ENCODE results near the gene NDST1. TPM values are rescaled to one million over a fixed set of nuclear protein-coding genes. Genes with fewer than 3 reads are reported as not detected.

NDST1 gene
- total RNA-seq, 1 donor from 2014 or later: 60.4 TPM

- no peak for DNase-seq (ENCODE audit: missing footprints)
- intact Hi-C loops (cut with DNase I): no loop called here
- ATAC-seq: no peak
These were observed 24.2 kb downstream of the NDST1 start for GRCh38 chr5:150532151-150532550.

GRCh38 chr5:150532996-150533395 lies 25.1 kb downstream of the NDST1 start:
- peak; percentile 62 for ATAC-seq
- intact Hi-C loops (cut with DNase I): no loop called here

DNA sequence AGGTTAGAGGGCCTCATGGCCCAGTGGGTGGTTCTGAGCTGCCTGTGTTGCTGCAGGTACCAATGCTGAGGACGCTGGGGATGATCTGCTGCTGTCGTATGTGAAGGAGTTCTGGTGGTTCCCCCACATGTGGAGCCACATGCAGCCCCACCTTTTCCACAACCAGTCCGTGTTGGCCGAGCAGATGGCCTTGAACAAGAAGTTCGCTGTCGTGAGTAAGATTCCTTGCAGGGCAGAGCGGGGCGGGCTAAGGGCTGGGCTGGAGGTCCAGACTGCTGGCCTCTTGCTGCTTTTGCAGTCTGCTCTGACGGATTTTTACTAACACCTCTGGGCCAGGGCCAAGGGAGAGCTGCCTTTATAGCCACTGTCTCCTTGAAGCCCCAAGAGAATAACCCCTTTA lies 26.9 kb downstream of the NDST1 start:
- ATAC-seq (no peak), DNase-seq (ENCODE audit: missing footprints) (no peak)
- intact Hi-C loops (cut with DNase I): no loop called here

More at GRCh38 chr5:150532996-150533395, 25.1 kb downstream of the NDST1 start:
- DNase-seq (ENCODE audit: missing footprints): no peak

DNA sequence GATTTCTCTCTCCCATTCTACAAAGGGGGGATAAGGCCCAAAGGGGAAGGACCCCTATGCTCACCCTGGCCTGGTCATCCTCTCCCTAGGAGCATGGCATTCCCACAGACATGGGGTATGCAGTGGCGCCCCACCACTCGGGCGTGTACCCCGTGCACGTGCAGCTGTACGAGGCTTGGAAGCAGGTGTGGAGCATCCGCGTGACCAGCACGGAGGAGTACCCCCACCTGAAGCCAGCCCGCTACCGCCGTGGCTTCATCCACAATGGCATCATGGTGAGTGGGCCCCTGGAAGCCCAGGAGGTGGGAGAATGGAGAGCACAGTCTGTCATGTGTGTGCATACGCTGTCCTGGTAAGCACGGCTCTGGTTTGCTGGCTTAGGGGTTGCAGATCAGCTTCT lies 27.7 kb downstream of the NDST1 start:
- DNase-seq (ENCODE audit: missing footprints): no peak
- intact Hi-C loops (cut with DNase I): no loop called here
- ATAC-seq: no peak

DNA sequence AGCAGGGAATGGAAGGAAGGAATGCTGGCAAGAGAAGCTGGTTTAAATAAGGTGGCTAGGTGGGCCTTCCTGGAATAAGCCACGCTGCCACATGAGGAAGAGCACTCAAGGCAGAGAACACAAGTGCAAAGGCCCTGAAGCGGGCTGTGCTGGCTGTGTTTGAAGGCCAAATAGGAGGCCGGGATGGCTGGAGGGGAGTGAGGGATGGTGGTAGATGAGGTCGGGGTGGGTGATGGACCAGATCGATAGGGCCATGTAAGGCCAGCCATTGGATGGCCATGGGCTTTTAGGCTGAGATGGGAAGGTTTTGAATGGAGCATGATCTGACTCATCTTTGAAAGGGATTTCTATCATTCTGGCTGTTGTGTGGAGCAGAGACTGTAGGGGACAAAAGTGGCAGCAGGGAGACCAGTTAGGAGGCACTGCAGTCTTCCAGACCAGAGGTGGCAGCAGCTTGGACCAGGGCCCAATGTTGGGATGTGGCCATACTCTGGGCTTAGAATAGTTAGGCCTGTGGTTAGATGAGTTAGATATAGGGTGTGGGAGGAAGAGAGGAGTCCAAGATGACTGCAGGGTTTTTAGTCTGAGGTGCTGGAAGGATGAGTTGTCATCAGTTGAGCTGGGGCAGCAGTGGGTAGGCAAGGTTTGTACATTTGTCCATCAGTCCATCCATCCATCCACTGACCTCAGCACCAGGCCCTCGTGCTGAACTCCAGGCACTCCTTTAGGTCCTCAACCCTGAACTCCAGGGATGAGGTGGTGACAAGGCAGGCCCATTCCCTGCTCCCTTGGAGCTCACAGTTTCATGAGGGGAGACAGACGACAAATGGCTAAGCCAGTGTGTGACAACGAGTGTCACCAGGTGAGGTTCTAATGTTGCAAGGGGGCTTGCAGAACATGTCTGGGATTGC lies 30.3 kb downstream of the NDST1 start:
- ATAC-seq (peak; percentile 41), DNase-seq (ENCODE audit: missing footprints) (no peak)
- intact Hi-C loops (cut with DNase I): no loop called here

GRCh38 chr5:150539206-150539605 lies 31.3 kb downstream of the NDST1 start:
- ATAC-seq: no peak

DNA sequence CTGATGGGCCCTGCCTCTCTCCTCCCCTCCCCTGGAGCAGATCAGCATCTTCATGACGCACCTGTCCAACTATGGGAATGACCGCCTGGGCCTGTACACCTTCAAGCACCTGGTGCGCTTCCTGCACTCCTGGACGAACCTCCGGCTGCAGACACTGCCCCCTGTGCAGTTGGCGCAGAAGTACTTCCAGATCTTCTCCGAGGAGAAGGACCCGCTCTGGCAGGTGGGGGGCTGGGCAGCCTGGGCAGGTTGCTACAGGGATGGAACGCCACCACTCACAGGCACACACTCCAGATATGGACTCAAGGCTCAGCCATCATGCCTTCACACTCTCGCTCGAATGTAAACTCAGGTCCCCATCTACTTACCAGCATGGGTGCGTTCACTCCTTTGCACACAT lies 32.1 kb downstream of the NDST1 start:
- no peak for DNase-seq (ENCODE audit: missing footprints)
- intact Hi-C loops (cut with DNase I): no loop called here
- no peak for ATAC-seq

More at GRCh38 chr5:150539206-150539605, 31.3 kb downstream of the NDST1 start:
- intact Hi-C loops (cut with DNase I): no loop called here
- no peak for DNase-seq (ENCODE audit: missing footprints)

DNA sequence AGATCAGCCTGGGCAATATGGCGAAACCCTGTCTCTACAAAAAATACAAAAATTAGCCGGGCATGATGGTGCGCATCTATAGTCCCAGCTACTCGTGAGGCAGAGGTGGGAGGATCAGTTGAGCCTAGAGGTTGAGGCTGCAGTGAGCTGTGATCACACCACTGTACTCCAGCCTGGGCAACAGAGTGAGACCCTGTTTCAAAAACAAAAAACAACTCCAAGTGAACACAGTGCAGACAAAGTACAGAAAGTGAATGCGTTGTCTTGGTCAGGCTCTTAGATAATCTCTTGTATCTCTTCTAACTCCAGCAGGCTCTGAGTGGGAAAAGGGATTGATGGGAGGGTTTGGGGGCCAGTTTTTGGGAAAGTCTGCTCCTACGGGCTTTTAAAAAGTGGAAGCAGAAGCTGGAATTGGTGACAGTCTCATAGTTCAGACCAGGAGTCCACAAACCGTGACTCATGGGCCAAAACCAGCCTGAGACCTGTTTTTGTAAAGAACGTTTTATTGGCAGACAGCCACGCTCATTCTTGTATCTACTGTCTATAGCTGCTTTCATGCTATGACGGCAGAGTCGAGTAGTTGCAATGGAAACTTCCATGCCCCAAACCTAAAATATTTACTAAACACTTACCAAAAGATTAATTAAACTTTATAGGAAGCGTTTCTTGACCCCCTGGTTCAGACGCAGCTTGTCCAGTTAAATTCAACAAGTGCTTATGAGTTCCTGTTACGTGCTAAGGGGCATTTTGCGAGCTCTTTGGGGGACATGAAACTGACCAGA lies 32.9 kb downstream of the NDST1 start:
- intact Hi-C loops (cut with DNase I): no loop called here
- ATAC-seq (peak; percentile 61), DNase-seq (ENCODE audit: missing footprints) (no peak)

GRCh38 chr5:150541397-150541675 lies 33.4 kb downstream of the NDST1 start:
- intact Hi-C loops (cut with DNase I): no loop called here
- no peak for DNase-seq (ENCODE audit: missing footprints)
- no peak for ATAC-seq

DNA sequence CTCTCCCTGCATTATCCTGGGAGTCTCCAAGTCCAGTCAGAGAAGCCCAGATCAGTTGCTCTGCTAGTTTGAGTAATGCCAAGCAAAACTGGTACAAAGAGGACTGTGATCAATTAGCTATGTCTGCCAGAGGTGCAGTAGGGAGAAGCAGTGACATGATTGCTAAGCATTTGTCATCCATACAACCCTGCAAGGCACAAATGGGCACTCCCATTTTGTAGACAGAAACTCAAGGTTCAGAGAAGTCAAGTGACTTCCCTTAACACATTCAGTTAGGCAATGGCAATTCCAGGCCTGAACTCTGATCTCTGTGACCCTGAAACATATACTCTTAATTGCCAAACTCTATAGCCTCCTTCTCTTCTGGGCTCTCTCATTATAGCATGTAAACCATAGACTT lies 34.0 kb downstream of the NDST1 start:
- DNase-seq (ENCODE audit: missing footprints) (no peak), ATAC-seq (no peak)
- intact Hi-C loops (cut with DNase I): no loop called here

DNA sequence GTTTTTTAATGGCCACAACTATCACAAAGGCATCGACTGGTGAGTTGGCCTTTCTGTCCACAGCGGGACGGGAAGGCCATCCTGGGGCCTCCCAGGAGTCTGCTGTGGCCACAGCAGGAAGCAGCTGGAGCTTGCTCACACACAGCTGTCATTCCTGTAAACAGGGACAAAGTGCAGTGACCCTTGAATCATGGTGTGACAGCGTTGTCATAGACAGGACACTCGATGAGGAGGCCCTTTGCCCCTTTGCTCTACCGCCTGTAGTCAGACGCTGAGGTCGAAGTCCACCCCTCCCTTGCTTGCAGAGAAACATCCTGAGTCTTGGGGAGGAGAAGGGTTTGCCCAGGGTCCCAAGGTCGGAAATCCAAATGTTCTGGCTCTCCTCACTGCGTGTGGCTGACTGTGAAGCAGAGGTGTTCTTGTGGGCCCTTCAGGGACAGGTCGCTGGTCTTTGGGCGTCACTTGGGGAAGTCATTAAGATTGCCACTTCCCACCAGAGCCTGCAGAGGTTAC lies 35.1 kb downstream of the NDST1 start:
- DNase-seq (ENCODE audit: missing footprints): no peak
- ATAC-seq: no peak
- intact Hi-C loops (cut with DNase I): no loop called here

DNA sequence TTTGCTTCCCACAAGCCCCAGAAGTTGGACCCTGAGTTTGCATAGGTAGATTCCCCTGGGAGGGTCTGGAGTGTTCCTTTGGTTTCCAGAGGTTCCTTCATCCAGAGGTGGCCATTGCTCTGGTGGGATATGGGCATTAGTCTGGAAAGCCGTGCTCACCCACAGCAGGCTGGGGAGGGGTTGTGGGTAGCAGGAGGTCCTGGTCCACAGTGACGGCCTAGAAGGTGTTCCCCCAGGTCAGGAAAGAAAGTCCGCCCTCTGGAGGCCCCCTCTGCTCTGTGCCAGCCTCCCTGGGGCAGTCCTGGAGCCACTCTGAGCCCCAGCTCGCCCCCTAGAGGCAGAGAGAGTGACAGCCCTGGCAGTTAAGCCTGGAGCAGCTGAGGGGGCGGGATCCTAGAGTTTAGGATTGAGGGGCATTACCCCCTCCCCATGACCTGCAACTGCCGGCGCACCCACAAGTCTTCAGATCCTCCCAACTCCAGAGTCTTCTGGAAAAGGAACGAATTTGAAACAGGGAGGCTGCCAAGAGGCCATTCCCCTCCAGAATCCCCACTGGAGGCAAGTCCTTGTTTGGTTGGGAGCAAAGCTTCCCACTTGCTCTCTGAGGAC lies 36.8 kb downstream of the NDST1 start:
- DNase-seq (ENCODE audit: missing footprints) (peak; percentile 87), ATAC-seq (peak; percentile 75)
- intact Hi-C loops (cut with DNase I): loop anchor here (1.0 to 2.0 kb wide), 2 partner anchors 58 to 85 kb away; no protein-coding TSS in a partner anchor

DNA sequence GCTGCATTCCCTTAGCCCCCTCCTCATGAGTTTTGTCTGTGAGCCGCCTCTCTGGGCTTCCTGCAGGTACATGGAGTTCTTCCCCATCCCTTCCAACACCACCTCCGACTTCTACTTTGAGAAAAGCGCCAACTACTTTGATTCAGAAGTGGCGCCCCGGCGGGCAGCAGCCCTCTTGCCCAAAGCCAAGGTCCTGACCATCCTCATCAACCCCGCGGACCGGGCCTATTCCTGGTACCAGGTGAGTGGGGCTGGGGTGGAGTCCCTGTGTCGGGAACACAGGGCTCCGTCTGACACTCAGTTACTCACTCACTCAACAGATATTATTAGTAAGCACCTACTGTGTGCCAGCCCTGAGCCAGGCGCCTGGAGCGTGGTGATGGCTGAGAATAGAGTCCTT lies 37.3 kb downstream of the NDST1 start:
- intact Hi-C loops (cut with DNase I): loop anchor here (2.0 kb wide), 1 partner anchor 58 kb away; no protein-coding TSS in a partner anchor
- DNase-seq (ENCODE audit: missing footprints) (no peak), ATAC-seq (no peak)

DNA sequence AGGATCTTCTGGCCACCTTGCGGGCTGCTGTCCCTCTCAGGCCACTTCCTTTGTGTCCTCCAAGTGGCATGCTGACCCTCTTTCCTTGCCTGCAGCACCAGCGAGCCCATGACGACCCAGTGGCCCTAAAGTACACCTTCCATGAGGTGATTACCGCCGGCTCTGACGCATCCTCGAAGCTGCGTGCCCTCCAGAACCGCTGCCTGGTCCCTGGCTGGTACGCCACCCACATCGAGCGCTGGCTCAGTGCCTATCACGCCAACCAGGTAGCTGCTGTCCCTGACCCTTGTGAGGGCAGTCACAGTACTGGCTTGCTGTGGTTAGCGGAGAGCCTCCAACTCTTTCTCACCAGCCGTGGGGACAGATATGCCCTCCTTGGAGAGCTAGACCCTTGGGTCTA lies 40.2 kb downstream of the NDST1 start:
- no peak for ATAC-seq
- no peak for DNase-seq (ENCODE audit: missing footprints)
- intact Hi-C loops (cut with DNase I): no loop called here

- intact Hi-C loops (cut with DNase I): no loop called here
- DNase-seq (ENCODE audit: missing footprints) (no peak), ATAC-seq (no peak)
These were observed 41.8 kb downstream of the NDST1 start for GRCh38 chr5:150549735-150550134.

DNA sequence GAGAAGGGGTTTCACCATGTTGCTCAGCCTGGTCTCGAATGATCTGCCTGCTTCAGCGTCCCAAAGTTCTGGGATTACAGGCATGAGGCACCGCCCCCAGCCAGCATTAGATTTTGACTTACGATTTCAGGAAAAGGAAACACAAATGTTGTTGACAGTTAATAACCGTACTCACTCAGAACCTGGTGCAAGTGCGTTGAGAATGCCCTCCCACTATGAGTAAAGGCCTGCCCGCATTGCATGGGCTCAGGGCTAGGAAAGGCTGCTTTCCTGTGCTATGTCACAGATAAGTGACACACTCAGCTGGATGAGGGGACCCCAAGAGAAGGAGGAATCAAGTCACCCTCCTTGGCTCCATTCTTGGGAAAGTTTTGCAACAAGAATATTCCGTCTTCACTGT lies 42.4 kb downstream of the NDST1 start:
- DNase-seq (ENCODE audit: missing footprints) (no peak), ATAC-seq (no peak)
- intact Hi-C loops (cut with DNase I): no loop called here

- ATAC-seq (no peak), DNase-seq (ENCODE audit: missing footprints) (no peak)
- intact Hi-C loops (cut with DNase I): no loop called here
These were observed 43.1 kb downstream of the NDST1 start for GRCh38 chr5:150551066-150551465.

GRCh38 chr5:150553402-150553801 lies 45.5 kb downstream of the NDST1 start:
- ATAC-seq (no peak), DNase-seq (ENCODE audit: missing footprints) (peak; percentile 31)
- intact Hi-C loops (cut with DNase I): loop anchor here (2.0 kb wide), 1 partner anchor 299 kb away; no protein-coding TSS in a partner anchor

DNA sequence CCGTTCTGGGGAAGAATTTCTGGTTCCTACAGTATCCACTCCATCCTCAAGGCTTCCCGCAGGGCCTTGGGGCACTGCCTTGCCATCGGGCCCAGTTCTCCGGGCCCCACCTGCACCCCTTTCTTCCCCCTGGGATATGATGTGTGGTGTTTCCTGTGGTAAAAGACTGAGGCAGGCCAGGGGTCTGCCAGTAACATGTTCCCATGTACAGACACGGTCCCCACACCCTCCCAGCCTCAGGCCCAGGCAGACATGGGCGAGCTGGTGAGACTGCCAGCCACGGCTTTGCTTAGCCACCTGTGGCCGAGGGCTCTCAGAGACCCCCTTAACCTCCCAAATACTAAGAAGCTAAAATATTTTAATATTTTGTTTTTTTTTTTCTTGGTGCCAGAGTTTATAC lies 46.0 kb downstream of the NDST1 start:
- ATAC-seq (no peak), DNase-seq (ENCODE audit: missing footprints) (peak; percentile 1)
- intact Hi-C loops (cut with DNase I): loop anchor here (2.0 kb wide), 1 partner anchor 299 kb away; no protein-coding TSS in a partner anchor

Data from Right ventricle myocardium inferior (tissue), 1 donor.